NCI-H510A (cell line): ENCODE measurements around the gene HTR2B.
"Not testable (repeated sequence)": the region's sequence is repeated elsewhere in the genome, so short reads cannot be mapped to it uniquely, and the experiment has no call there.

Source experiments
- DNase-seq: peaks from one replicate; lab custom pipeline; 2025; lab: John Stamatoyannopoulos, UW

HTR2B gene

DNA sequence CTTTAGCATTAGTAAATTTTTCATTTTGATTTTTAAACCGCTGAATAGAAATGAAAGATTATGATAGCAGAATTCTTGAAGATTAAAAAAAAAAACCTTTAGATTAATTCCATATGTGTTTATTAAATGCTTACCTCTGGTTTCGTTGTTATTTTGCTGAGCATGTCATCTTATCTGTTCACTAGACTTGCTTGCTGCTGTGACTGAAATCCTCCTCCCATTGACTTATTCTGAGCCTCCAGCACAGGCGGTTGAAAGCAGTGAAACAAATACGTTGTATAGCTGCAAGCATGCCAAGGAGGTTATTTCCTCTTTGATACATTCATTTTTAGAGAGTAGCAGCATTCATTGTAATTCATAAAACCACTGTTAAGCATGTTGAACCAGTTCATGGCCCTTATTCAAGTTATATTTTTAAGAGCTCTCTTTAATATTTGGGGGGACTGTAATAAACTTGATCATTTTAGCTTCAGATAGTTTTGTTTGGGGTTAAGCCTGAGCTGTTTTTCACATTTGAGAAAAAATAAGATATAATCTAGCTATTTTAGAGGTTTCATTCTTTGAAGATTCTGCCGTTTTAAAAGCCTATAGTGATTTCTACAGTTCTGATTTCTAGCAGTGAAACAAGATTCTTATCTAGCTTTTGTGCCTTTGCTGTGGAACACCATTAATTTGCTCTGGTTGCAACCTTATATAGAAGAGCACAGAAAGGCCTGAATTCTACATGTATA lies at the start of gene HTR2B:
Gene HTR2B (minus strand): TSS at position 205 of the 731 bp plus-strand sequence. CDS start 1,278 bp downstream, outside the sequence.
- DNase-seq, result no peak

DNA sequence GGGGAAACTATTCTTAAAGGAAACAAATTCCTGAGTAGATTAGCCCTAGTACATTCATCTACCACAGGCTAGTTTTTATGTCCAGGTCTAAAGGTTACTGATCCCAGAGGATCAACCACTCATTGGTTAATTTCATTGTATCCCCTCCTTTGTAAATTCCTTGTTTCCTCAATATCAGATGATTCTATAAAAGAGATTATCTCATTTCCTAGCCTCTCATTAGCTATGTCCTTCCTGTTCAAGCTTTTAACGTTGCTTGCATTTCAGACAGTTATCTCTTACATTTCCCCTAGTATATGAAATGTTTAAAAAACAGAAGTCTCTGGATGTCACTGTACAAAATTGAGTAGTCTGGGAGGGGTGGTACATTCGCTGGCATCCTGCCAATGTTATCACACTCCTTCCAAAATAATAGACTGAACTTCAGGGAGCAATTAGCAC lies 49.4 kb upstream of the HTR2B start:
- no peak for DNase-seq

DNA sequence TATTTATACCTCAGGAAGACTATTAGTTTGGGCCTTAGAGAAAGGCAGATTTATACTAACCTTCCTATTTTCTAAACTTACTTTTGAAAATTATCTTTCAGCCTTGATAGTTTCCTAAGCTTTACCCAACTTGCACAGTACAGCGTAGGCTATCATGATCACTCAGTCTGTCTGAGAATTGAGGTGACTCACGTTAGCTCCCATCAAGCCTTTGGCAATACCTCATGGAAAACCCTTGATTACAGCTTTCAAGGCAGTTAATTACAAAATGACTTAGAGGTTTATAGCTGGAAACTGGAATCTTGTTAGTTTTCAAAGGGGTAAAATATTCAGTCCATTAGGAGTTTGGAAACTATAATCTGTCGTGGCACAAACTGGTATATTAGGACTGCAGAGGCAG lies 47.2 kb upstream of the HTR2B start:
- no peak for DNase-seq

DNA sequence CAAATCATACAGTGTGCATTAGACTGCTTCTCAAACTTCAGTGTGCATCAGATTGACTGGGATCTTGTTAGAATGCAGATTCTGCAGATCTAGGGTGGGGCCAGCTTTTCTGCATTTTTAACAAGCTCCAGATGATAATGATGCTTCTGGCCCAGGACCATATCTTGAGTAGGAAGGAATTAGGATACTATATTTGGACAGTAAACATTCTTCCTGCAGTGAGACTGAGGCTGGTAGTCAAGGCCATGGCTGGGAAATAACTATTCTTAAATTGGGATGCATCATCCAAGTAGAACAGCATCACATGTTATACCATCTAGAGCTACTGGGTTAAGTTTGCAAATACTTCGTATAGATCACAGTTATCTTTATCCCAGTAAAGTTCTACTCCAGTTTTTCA lies 45.2 kb upstream of the HTR2B start:
- DNase-seq, result no peak

DNA sequence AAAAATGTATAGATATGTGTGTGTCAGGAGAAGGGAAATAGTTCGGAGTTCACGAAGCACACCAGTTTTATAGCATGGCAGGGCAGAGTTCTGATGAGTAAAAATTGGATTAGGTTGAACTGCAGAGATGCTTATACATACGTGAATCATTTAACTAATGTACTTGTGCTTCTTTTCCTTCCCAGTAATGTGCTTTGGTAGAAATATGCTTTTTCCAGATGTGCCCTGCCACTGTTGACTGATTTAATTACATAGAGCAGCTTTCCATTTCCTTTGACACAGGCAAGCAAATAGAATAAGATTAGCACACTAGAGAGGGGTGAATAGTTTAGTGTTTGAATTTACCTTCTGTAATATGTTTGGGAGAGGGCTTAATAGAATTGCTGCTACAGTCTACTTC lies 44.6 kb upstream of the HTR2B start:
- no peak for DNase-seq

DNA sequence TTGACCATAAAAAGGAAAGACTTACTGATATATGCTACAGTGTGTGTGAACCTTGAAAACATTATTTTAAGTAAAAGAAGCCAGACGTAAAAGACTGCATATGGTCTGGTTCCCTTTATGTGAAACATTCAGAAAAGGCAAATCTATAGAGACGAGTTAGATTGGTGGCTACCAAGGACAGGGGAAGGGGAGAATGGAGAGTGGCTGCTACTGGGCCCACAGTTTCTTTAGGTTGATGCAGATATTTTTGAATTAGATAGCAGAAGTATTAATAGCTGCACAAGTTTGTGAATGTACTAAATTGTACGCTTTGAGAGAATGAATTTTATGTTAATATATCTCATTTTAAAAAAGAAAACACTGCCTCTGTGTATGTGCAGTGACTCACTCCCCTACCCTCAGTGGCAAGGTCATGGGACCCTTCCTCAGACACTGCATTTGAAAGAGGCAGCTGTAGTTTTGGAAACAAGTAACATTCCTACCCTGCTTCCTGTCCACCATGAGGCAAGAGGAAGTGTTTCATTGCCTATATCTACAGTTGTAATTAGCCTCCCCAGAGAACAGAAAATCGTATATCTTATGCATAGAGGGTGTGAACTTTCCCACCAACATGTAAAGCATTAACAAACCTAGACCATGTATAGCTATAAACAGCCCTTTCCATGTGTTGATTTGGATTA lies 43.8 kb upstream of the HTR2B start:
- no peak for DNase-seq

DNA sequence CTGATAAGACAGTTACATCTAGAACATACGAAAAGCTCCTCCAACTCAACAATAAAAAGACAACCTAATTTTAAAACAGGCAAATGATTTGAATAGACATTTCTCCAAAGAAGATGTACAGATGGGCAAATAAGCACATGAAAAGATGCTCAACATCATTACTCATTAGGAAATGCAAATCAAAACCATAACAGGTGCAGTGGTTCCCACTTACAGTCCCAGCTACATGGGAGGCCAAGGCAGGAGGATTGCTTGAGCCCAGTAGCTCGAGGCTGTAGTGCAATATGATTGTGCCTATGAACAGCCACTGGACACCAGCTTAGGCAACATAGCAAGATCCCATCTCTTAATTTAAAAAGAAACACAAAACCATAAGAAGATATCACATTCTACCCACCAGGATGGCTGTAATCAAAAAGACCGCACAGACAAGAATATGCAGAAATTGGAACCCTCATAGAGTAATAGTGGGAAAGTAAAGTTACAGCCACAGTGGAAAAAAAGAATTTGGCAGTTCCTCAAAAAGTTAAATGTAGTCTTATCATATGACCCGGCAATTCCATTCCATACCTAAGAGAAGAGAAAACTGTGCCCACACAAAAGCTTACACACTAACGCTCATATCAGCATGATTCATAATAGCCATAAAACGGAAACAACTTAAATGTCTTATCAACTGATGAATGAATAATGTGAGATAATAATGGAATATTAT lies 43.1 kb upstream of the HTR2B start:
- no peak for DNase-seq

DNA sequence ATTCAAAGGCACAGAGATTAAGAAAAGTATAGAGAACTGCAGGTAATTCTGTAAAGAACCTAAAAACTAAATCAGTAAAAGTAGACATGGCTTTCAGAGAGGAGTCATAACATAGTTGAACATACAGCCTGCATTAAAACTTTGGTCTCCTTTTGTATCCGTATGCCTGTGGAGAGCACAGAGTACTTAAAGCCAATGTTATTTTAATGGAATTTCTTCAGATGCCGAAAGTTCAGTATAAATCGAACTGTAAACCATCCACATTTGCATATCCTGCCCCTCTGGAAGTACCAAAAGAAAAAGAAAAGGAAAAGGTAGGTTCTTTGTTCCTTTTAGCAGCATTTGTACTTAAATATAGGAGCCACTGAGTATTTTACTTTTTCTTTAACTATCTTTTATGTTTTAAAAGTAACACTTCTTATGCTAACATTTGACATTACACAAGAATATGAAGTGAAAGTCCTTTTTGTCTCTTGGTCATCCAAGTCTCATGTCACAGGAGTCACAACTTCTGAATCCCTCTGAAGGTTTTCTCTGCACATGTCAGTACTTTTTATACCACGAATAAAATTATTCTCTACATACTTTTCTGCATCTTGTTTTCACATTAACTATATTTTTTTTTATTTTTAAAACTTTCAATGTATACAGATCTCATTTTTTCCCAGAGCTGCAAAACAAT lies 38.7 kb upstream of the HTR2B start:
- no peak for DNase-seq

DNA sequence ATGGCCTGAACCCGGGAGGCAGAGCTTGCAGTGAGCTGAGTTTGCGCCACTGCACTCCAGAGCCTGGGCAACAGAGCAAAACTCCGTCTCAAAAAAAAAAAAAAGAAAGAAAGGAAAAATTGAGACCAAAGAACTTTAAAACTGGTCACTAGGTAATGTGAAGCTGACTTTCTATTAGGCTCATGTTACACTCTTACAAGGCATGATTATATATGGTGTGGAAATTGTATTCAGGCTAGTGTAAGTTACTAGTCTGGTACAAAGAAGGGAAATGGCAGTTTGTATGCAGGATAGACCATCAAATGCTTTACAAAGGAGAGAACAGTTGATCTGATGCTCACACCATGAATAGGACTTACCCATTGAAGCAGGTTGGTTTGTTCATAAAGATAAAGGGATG lies 38.2 kb upstream of the HTR2B start:
- no peak for DNase-seq

DNA sequence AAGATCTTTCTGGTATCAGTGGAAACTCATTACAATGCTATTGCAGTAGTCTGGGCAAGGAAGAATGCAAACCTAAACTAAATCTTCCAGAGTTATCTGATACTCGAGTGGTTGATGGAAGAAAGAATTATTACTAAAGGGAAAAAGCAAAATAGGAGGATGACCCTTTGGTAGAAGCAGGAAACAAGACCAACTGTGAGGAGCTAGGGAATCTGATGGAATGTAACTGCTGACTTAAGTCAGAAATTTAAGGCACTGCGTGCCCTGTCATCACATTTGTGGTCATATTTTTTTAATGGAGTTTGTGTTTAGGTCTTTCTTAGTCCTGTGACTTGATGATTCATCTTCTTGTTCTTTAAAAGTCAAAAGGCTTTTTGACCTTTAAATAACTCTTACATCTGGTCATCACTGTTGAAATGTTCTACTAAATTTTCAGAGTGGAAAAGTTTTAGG lies 37.1 kb upstream of the HTR2B start:
- no peak for DNase-seq

DNA sequence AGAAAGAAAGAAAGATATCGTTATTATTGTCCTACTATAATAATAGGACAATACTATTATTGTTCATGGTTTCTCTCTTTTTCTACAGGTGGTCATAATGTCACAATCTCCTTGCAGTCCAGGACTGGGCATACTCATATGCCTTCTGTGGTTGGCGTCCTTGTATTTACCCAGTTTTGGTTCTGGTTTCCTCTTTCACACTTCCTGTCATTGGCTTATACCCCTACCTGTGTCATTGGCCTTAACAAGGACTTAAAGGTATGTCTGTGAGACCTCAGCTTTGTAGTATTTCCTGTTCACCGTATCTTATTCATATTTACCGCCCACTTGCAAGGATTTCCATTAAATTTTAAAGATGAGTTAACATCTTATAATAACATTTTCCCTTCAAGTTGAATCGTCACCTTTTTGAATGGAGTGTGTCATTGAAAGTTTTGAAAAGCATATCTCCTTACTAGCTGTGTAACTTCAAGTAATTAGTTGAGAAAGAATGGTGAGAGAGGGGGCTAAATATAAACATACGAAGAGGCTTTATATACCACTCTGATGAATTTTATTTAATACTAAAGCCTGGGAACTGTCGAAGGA lies 36.5 kb upstream of the HTR2B start:
- no peak for DNase-seq

DNA sequence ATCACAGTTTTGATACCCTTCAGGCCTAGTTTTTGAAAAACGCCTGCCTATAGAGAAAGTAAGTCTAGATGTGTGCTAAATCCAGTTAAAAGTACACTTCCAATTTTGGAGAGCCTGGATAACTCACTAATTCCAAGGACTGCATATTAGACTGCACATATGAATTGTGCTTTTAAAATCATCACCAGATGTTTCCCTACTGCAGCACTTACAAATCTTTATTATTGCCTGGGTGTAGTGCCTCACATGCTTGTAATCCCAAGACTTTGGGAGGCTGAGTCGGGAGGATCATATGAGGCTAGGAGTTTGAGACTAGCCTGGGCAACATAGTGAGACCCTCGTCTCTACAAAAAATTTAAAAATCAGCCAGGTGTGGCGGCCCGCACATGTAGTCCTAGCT lies 35.9 kb upstream of the HTR2B start:
- DNase-seq, result no peak

DNA sequence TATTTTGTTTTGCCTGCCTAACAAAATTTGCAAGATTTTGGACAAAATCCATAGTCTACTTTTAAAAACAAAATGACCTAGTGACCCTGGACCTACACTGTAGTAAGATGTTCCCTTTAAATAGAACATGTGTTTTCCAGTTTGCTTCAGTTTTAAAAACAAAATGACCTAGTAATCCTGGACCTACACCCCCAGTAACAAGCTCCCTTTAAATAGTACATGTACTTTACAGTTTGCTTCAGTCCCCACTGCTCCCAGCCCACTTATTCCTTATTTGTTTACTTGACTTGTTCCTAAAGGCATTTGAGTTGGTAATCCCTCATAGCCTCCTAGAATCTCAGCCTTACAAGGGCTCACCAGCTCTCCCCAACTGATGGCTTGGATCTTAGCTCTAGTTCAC lies 34.5 kb upstream of the HTR2B start:
- no peak for DNase-seq

DNA sequence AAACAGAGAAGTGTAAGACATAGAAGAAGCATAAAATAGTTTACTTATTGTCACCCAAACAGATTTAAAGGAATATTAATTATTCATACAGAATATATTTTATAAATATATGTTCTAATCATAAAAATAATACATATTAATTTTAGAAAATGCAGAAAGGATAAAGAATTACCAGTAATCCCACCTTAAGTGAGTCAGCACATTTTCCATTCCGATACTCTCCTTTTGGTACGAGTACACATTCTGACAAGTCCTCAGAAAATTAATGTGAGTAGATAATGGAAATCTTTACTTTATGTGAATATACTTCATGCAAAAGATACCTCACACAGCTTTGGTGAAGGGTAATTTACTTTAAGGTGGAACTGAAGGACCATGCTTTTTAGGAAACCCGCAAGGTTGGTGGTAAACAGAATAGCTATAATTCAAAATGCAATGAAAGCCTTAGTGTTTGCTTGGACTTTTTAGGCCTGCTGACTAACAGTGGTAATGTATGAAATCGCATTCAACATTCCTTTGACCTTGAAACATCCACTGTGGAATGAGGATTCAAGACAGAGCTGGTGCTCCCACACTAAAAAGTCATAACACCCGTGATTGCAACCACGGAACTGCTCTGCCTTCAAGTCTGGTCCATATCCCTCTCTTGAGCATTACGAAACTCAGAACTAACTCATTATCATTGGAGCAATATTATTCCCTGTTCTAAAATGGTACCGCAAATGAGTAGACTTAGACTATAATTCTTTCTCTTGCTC lies 28.1 kb upstream of the HTR2B start:
- no peak for DNase-seq

DNA sequence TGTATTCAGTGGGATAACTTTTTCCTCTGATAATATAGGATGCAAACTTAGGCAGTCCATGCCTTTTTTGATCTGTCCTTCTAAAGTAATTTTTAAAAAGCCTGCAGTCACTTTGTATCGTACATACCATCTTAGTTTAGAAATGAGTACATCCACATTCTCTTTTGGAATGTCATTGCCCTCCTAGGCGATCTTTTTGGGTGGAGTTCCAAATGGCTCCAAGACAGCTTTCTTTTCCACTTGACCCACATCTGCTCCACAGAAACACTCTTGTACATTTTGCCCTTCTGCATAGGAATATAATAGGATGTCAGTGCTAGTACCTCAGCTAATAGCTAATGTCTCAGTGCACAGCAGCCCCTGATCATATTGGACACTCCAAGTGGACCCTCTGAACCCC lies 21.8 kb upstream of the HTR2B start:
- DNase-seq, result no peak

DNA sequence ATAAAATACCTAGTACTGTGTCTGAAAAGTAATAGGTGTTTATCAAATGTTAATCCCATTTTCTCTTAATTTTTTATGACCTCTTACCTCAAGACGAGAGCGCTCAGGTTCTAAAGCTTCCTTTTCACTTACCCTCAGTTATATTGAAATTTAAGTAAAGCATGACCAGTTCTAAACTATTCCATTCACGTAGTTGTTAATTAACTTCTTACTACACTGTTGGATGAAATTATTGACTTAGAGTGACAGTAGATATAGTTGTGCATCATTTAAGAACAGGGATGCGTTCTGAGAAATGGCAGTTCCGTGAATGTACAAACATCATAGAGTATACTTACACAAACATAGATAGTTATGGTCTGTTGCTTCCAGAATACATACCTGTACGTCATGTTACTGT lies 20.1 kb upstream of the HTR2B start:
- no peak for DNase-seq

DNA sequence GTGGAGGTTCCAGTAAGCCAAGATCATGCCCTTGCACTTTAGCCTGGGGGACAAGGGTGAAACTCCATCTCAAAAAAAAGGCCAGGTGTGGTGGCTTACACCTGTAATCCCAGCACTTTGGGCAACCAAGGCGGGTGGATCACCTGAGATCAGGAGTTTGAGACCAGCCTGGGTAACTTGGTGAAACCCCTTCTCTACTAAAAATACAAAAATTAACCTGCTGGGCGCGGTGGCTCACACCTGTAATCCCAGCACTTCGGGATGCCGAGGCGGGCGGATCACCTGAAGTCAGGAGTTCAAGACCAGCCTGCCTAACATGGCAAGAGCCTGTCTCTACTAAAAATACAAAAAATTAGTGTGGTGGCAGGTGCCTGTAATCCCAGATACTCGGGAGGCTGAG lies 16.0 kb upstream of the HTR2B start:
- DNase-seq, result not testable (repeated sequence)

DNA sequence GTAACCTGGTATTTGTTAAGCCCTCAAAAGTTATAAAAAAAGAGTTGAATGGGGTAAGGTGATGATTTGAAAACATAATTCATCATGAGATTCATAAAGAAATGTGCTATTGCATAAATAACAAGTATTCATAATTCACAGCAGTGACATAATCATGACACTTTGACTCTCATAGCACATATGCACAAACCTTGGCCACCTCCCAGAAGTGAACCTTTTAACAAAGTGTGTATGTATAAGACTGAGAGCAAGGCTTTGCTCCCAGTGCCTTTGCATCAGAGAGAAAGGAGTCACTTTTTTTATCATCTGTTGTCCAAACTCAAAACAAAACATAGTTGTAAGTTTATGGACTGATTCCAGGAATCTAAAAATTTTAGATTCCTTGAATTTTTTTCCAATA lies 15.0 kb upstream of the HTR2B start:
- DNase-seq, result no peak

DNA sequence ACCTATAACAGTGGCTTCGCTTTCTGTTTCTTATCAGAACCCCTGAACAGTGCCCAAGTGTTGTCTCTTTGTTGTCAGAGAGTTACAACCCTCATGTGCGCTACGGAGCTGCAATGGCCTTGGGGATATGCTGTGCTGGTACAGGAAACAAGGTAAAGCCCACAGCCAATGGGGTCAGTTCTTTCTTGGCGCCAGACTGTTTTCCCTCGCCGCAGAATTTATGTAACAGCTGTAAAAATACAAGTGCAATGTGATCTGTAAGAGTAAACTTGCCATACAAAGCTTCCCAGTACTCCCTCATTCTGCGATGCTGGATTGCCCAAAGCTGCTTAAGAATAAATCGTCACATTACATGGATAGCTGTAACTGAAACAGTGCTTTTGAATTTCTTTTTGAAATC lies 13.9 kb upstream of the HTR2B start:
- DNase-seq, result peak; percentile 95

DNA sequence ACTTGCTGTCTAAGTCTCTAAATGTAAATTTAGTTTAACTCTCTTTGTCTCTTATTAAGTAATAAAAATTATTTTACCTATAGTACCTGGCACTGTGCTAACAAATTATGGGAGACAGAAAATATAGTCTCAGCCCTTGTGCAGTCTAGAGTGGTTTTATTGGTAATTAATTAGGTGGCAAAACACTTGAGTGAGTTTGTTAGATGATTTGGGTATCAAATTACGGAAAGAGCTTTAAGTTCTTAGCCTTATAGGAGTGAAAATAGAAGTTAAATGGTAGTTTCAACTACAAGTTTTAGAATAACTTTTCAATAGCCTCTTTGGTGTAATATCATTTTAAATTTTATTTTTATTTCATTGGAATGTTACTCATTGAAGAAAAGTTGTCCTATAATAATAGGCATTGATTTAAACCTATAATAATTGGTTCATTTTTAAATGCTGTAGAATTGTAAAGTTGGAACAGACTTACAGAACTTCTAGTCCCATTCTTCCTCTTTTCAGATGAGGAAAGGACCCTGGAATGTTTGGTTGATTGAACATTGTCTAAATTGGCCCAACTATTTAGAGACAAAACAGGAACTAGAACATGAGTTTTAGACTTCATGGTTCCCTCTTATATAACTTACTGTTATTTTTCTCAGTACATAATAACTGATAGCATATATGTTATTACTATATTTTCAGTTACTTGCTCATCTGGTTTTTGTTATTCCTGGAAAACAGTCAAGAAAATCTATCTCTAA lies 10.2 kb upstream of the HTR2B start:
- peak; percentile 53 for DNase-seq
